GM23248 (cell line): ENCODE measurements around the gene TDRD3. TPM values are rescaled to one million over a fixed set of nuclear protein-coding genes. Genes with fewer than 3 reads are reported as not detected.

Source experiments
- DNase-seq: peaks from one replicate; pipeline ENCODE4 v3.0.0-alpha.2; 2015
- H2AFZ ChIP-seq: fragments of 200-600 bp; sonication (generic); 2 replicates; pipeline ENCODE4 v1.6.1; 2016; ENCODE audit warnings: antibody characterized with exemption
- H3F3A ChIP-seq: fragments of 200-600 bp; sonication (generic); 2 replicates; pipeline ENCODE4 v1.6.1; 2016; ENCODE audit warnings: mild to moderate bottlenecking, antibody characterized with exemption, mixed run types; ENCODE audit not compliant: insufficient read depth
- H3K27ac ChIP-seq: fragments of 200-600 bp; sonication (generic); 2 replicates; pipeline ENCODE4 v1.5.1; 2016; ENCODE audit warnings: mild to moderate bottlenecking
- H3K27me3 ChIP-seq: fragments of 200-600 bp; sonication (generic); replicated peaks from 2 replicates; pipeline ENCODE4 v1.6.1; 2016; ENCODE audit warnings: mild to moderate bottlenecking; ENCODE audit not compliant: insufficient read depth
- H3K36me3 ChIP-seq: fragments of 200-600 bp; sonication (generic); 2 replicates; pipeline ENCODE4 v1.6.1; 2016; ENCODE audit warnings: low read depth, mild to moderate bottlenecking
- H3K4me1 ChIP-seq: fragments of 200-600 bp; sonication (generic); 2 replicates; pipeline ENCODE4 v1.6.1; 2016; ENCODE audit warnings: mild to moderate bottlenecking; ENCODE audit not compliant: insufficient read depth
- H3K4me2 ChIP-seq: fragments of 200-600 bp; sonication (generic); one replicate; pipeline ENCODE4 v1.6.1; 2016; ENCODE audit warnings: mild to moderate bottlenecking; ENCODE audit not compliant: unreplicated experiment
- H3K4me3 ChIP-seq: fragments of 200-600 bp; sonication (generic); 2 replicates; pipeline ENCODE4 v1.5.1; 2016; ENCODE audit warnings: mild to moderate bottlenecking
- H3K79me2 ChIP-seq: fragments of 200-600 bp; sonication (generic); 2 replicates; pipeline ENCODE4 v1.6.1; 2016; ENCODE audit warnings: mild to moderate bottlenecking; ENCODE audit not compliant: insufficient read depth
- H3K9ac ChIP-seq: fragments of 200-600 bp; sonication (generic); 2 replicates; pipeline ENCODE4 v1.6.1; 2016; ENCODE audit warnings: mild to moderate bottlenecking
- H3K9me2 ChIP-seq: fragments of 200-600 bp; sonication (generic); 2 replicates; pipeline ENCODE4 v1.6.1; 2016; ENCODE audit warnings: mixed run types, mild to moderate bottlenecking, moderate library complexity; ENCODE audit not compliant: insufficient read depth
- H3K9me3 ChIP-seq: fragments of 200-600 bp; sonication (generic); one replicate; pipeline ENCODE4 v1.6.1; 2017; ENCODE audit warnings: low read depth
- H4K20me1 ChIP-seq: fragments of 200-600 bp; sonication (generic); 2 replicates; pipeline ENCODE4 v1.6.0; 2016; ENCODE audit not compliant: insufficient read depth
- EZH2 ChIP-seq: fragments of 200-600 bp; sonication (generic); IDR thresholded peaks from 2 replicates; pipeline ENCODE4 v1.6.1; 2018; ENCODE audit warnings: antibody characterized with exemption, mild to moderate bottlenecking; ENCODE audit not compliant: insufficient read depth, poor library complexity, severe bottlenecking
- EZH2phosphoT487 ChIP-seq: fragments of 200-600 bp; sonication (generic); IDR thresholded peaks from 2 replicates; pipeline ENCODE4 v1.6.1; 2018; ENCODE audit warnings: antibody characterized with exemption, moderate library complexity, mild to moderate bottlenecking, low read depth; ENCODE audit not compliant: insufficient read depth
- WGBS, 2 experiments: methylation state at CpG; one replicate each; pipeline ENCODE4 v1.1.6; 2015 to 2017; ENCODE audit warnings: low lambda C conversion rate in 2 of 2, low coverage in 1 of 2; ENCODE audit errors: missing lambda C conversion rate in 2 of 2; 5-methylcytosine and 5-hydroxymethylcytosine counted together
- in situ Hi-C: fragments of 300-500 bp; cut with MboI; formaldehyde crosslinking; loops from 2 replicates; pipeline ENCODE4 v1.15.0; 2020
- polyA plus RNA-seq: library from polyadenylated mRNA; unstranded; fragments of >200 nt; fragmentation: Nextera tagmentation; extraction: Ambion mirVana; gene quantifications from 2 replicates; pipeline ENCODE4 v1.2.1, GENCODE V29; 2016
- total RNA-seq: library from RNA; depleted of rRNA; stranded (reverse); fragments of >200 nt; shearing (Covaris generic); gene quantifications from 2 replicates; pipeline ENCODE4 v1.2.3, GENCODE V29; 2014

TDRD3 gene
- total and polyA plus RNA-seq, 2 experiments from 2014 or later = 7.9 to 9.1 TPM

DNA sequence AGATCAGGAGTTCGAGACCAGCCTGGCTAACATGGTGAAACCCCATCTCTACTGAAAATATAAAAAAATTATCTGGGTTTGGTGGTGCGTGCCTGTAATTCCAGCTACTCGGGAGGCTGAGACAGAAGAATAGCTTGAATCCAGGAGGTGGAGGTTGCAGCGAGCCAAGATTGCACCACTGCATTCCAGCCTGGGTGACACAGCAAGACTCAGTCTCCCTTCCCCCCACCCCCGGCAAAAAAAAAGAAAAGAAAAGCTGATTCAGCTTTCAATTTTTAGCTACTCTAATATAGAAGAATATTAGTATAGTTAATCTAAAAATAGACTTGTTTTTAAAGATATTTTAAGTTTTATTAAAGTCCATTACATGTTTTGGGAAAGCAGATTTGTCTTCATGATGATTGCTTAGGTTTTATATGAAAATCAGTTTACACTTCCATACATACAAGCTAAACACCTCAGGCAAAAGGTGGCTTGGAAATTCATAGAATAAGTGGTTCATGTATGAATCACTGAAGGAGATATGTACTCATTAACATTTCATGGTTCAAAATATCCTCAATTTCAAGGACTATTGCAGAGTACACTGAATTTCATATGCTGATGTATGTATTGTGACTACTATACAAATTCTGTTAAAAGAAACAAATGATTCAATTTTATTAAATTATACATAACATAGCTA, 165.2 kb downstream of the TDRD3 start:
- Histone ChIP-seq H3K4me2 (no peak overlapping the region), H3K9me2 (no peaks in the 10 kb centered on the region), H3K9ac (no peak overlapping the region), H3K36me3 (no peaks in the 10 kb centered on the region), H3K27me3 (no peaks in the 10 kb centered on the region), H2AFZ (no peak overlapping the region), H3K4me1 (no peaks in the 10 kb centered on the region), H3K79me2 (no peaks in the 10 kb centered on the region), H3K27ac (no peak overlapping the region), H3F3A (no peaks in the 10 kb centered on the region), H3K9me3 (no peaks in the 10 kb centered on the region), H3K4me3 (no peak overlapping the region), H4K20me1 (no peaks in the 10 kb centered on the region)
- in situ Hi-C loops = no loop called here
- DNase-seq = peak; percentile 7
- 76 to 78% methylated on average over 5 of the region's 5 CpGs for WGBS, 2 experiments
- TF ChIP-seq EZH2phosphoT487 = no peak
- no peak for TF ChIP-seq EZH2

DNA sequence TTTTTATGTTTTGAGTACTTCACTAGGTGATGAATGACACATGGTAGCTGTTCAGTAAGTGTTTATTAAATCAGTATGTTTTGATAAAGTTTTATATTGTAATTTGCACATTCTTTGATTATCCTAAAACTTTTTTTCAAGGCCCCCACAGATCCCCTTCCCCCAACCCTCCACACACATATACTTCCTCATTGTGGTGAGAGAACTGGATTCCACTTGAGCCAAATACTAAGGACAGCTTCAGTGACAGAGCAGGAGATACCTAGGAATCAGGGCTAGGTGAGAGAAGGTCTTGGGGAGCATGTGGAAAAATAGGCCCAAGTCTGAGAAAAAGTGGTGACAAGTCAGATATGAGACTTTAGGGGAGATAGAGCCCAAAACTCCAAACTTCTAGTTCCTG, 174.6 kb downstream of the TDRD3 start:
- Histone ChIP-seq H3K4me2 (no peak overlapping the region), H3K79me2 (no peaks in the 10 kb centered on the region), H3K4me3 (no peak overlapping the region), H3K9me2 (peaks cover 4% of the 10 kb centered on the region; the same call in 1 of the 2 replicates), H2AFZ (no peak overlapping the region), H3F3A (peaks cover 15% of the 10 kb centered on the region; the same call in 1 of the 2 replicates), H3K36me3 (no peaks in the 10 kb centered on the region), H4K20me1 (no peaks in the 10 kb centered on the region), H3K27me3 (no peaks in the 10 kb centered on the region), H3K9me3 (no peaks in the 10 kb centered on the region), H3K4me1 (peaks cover 9% of the 10 kb centered on the region), H3K9ac (no peak overlapping the region), H3K27ac (no peak overlapping the region)
- in situ Hi-C loops = no loop called here
- no peak for DNase-seq
- TF ChIP-seq EZH2 = no peak
- TF ChIP-seq EZH2phosphoT487 = no peak

DNA sequence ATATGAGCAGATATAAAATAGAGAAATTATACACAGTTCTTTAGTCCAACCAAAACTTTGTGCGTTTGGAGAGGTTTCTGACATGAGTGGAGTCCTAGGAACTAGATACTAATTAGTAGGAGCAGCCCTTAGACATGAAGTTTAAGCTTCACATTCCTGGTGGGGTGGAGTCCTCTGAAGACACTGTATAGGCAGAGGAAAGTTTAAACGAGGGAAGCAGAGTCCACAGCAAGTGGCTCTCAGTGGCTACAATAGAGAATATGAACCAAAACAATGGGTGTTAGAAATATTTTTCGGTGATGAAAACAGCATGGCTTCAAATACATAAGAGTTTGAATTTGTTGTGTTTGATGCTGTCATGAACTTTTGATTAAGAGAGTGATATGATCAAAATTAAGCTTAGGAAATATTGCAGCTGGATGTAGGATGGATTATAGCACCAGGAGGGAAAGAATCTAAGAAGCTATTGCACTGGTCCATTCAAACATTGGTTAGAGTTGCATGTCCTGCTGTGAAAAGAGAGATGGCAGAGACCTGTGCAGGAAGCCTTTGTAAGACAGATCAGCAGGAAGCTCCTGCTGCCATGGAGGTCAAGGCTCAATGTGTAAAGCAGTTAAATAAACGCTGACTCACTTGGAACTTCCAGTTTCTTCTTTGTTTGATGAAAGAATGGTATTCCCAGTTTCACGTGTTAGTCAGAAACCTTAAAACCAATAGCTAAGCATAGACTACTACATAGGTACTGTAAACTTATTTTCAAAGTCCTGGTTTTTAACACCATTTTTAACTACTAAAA, 175.2 kb downstream of the TDRD3 start:
- TF ChIP-seq EZH2 (no peak), EZH2phosphoT487 (no peak)
- Histone ChIP-seq H3K79me2 (no peaks in the 10 kb centered on the region), H3F3A (peaks cover 15% of the 10 kb centered on the region; the same call in 1 of the 2 replicates), H3K9me3 (no peaks in the 10 kb centered on the region), H3K36me3 (no peaks in the 10 kb centered on the region), H3K4me1 (peaks cover 9% of the 10 kb centered on the region), H3K9ac (no peak overlapping the region), H3K4me3 (no peak overlapping the region), H2AFZ (no peak overlapping the region), H3K4me2 (no peak overlapping the region), H4K20me1 (no peaks in the 10 kb centered on the region), H3K27me3 (no peaks in the 10 kb centered on the region), H3K9me2 (peaks cover 4% of the 10 kb centered on the region; the same call in 1 of the 2 replicates), H3K27ac (no peak overlapping the region)
- 42 to 50% methylated on average over 5 of the region's 5 CpGs for WGBS, 2 experiments
- peak; percentile 61 for DNase-seq
- in situ Hi-C loops = no loop called here

DNA sequence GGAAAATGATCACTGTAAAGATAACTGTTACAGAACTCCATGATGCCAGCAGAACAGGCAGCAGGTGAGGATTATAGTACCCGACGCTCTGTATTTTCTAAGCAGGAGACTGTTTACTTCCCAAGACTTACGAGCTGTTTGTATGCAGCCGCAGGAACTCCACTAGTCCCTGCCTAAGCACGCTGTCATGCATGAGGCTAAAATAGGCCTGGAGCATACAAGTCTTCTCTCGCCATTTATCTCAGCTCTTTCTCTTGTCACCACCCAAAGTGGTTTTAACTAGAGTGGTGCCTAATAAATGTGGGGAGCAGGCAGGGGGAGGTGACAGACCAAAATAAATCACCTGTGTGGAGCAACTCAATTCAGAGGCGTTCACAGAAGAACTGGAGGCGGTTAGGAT, 175.8 kb downstream of the TDRD3 start:
- Histone ChIP-seq H3F3A (peaks cover 15% of the 10 kb centered on the region; the same call in 1 of the 2 replicates), H3K36me3 (no peaks in the 10 kb centered on the region), H3K9me2 (peaks cover 4% of the 10 kb centered on the region; the same call in 1 of the 2 replicates), H3K9me3 (no peaks in the 10 kb centered on the region), H3K79me2 (no peaks in the 10 kb centered on the region), H3K27ac (no peak overlapping the region), H3K27me3 (no peaks in the 10 kb centered on the region), H2AFZ (no peak overlapping the region), H4K20me1 (no peaks in the 10 kb centered on the region), H3K9ac (no peak overlapping the region), H3K4me1 (peaks cover 9% of the 10 kb centered on the region), H3K4me3 (no peak overlapping the region), H3K4me2 (no peak overlapping the region)
- WGBS, 2 experiments = 82% methylated on average over 8 of the region's 8 CpGs
- in situ Hi-C loops = no loop called here
- TF ChIP-seq EZH2 = no peak
- TF ChIP-seq EZH2phosphoT487 = no peak
- DNase-seq = no peak
